HEK293 (cell line): ENCODE results near the gene CCR9.

Source experiments
- HOXA7 ChIP-seq: sonication (generic); formaldehyde crosslinking; IDR thresholded peaks from 2 replicates; pipeline ENCODE4 v1.8.1; 2022; ENCODE audit warnings: missing genetic modification reagents, borderline replicate concordance
- MZF1 ChIP-seq: fragments of 450-650 bp; formaldehyde crosslinking; IDR thresholded peaks from 2 replicates; pipeline ENCODE4 v1.5.1; 2017; ENCODE audit warnings: missing biosample characterization, missing genetic modification characterization, borderline replicate concordance
- PRDM1 ChIP-seq: fragments of 450-650 bp; formaldehyde crosslinking; IDR thresholded peaks from 2 replicates; pipeline ENCODE4; 2016; ENCODE audit warnings: missing biosample characterization, missing genetic modification characterization
- PRDM10 ChIP-seq: fragments of 450-650 bp; formaldehyde crosslinking; IDR thresholded peaks from 2 replicates; pipeline ENCODE4 v1.5.1; 2016; ENCODE audit warnings: missing biosample characterization, missing genetic modification characterization
- PRDM6 ChIP-seq: fragments of 450-650 bp; formaldehyde crosslinking; IDR thresholded peaks from 2 replicates; pipeline ENCODE4 v1.5.1; 2017; ENCODE audit warnings: missing biosample characterization, missing genetic modification characterization
- SCRT2 ChIP-seq: fragments of 450-650 bp; formaldehyde crosslinking; IDR thresholded peaks from 2 replicates; pipeline ENCODE4 v1.5.1; 2016; ENCODE audit warnings: missing biosample characterization, missing genetic modification characterization
- ZBTB44 ChIP-seq: fragments of 450-650 bp; IDR thresholded peaks from 2 replicates; pipeline ENCODE4 v1.5.1; 2018; ENCODE audit warnings: missing biosample characterization, mild to moderate bottlenecking, missing genetic modification characterization
- ZBTB49 ChIP-seq: fragments of 450-650 bp; formaldehyde crosslinking; IDR thresholded peaks from 2 replicates; pipeline ENCODE4 v1.5.1; 2016; ENCODE audit warnings: missing biosample characterization, missing genetic modification characterization, low read depth
- ZFP3 ChIP-seq: fragments of 450-650 bp; formaldehyde crosslinking; IDR thresholded peaks from 2 replicates; pipeline ENCODE4 v1.5.1; 2016; ENCODE audit warnings: low read depth, missing biosample characterization, missing genetic modification characterization
- ZNF140 ChIP-seq: fragments of 450-650 bp; formaldehyde crosslinking; IDR thresholded peaks from 2 replicates; pipeline ENCODE4 v1.5.1; 2016; ENCODE audit warnings: missing biosample characterization, missing genetic modification characterization
- ZNF148 ChIP-seq: fragments of 450-650 bp; formaldehyde crosslinking; IDR thresholded peaks from 2 replicates; pipeline ENCODE4 v1.5.0; 2017; ENCODE audit warnings: missing biosample characterization, missing genetic modification characterization, borderline replicate concordance
- ZNF169 ChIP-seq: fragments of 450-650 bp; formaldehyde crosslinking; IDR thresholded peaks from 2 replicates; pipeline ENCODE4 v1.5.1; 2016; ENCODE audit warnings: missing biosample characterization, missing genetic modification characterization
- ZNF23 ChIP-seq: fragments of 450-650 bp; formaldehyde crosslinking; IDR thresholded peaks from 2 replicates; pipeline ENCODE4 v1.5.1; 2016; ENCODE audit warnings: missing biosample characterization, missing genetic modification characterization, borderline replicate concordance
- ZNF354C ChIP-seq: fragments of 450-650 bp; formaldehyde crosslinking; IDR thresholded peaks from 2 replicates; pipeline ENCODE4 v1.5.1; 2016; ENCODE audit warnings: missing biosample characterization, missing genetic modification characterization, low read depth, borderline replicate concordance
- ZNF366 ChIP-seq: fragments of 450-650 bp; formaldehyde crosslinking; conservative IDR thresholded peaks from 2 replicates; pipeline ENCODE4 v1.5.1; 2016; ENCODE audit warnings: missing biosample characterization, missing genetic modification characterization
- ZNF518A ChIP-seq: fragments of 450-650 bp; formaldehyde crosslinking; conservative IDR thresholded peaks from 2 replicates; pipeline ENCODE4 v1.5.1; 2016; ENCODE audit warnings: low read depth, missing biosample characterization, missing genetic modification characterization
- ZNF580 ChIP-seq: fragments of 450-650 bp; formaldehyde crosslinking; IDR thresholded peaks from 2 replicates; pipeline ENCODE4 v1.5.1; 2016; ENCODE audit warnings: missing biosample characterization, missing genetic modification characterization
- ZNF658 ChIP-seq: fragments of 450-650 bp; formaldehyde crosslinking; IDR thresholded peaks from 2 replicates; pipeline ENCODE4; 2016; ENCODE audit warnings: missing biosample characterization, missing genetic modification characterization
- ZNF747 ChIP-seq: fragments of 450-650 bp; formaldehyde crosslinking; IDR thresholded peaks from 2 replicates; pipeline ENCODE4 v1.5.1; 2016; ENCODE audit warnings: missing biosample characterization, missing genetic modification characterization
- ZNF843 ChIP-seq: fragments of 450-650 bp; formaldehyde crosslinking; IDR thresholded peaks from 2 replicates; pipeline ENCODE4 v1.5.1; 2016; ENCODE audit warnings: missing biosample characterization, missing genetic modification characterization

Gene CCR9

GRCh38 chr3:45841757-45842491, 44.4 kb upstream of the CCR9 start, which contains the start of gene LZTFL1 (continued):
- TF ChIP-seq ZNF518A (peak; percentile 99), ZNF747 (tag by site-specific recombination) (no peak), PRDM1 (tag by site-specific recombination) (no peak), PRDM10 (tag by site-specific recombination) (peak; percentile 55), ZBTB49 (tag by site-specific recombination) (no peak), ZNF354C (tag by site-specific recombination) (no peak), PRDM6 (tag by site-specific recombination) (no peak), ZNF23 (tag by site-specific recombination) (no peak), ZNF148 (tag by site-specific recombination) (no peak), ZNF658 (no peak), ZFP3 (tag by site-specific recombination) (no peak), HOXA7 (CRISPR knock-in tag) (no peak), ZNF169 (no peak), ZNF140 (tag by site-specific recombination) (no peak), ZBTB44 (tag by site-specific recombination) (no peak), SCRT2 (tag by site-specific recombination) (no peak), ZNF366 (tag by site-specific recombination) (0 out of 2 replicates have a peak, but pooled peaks have one; percentile 13), MZF1 (tag by site-specific recombination) (no peak), ZNF580 (tag by site-specific recombination) (peak; percentile 94), ZNF843 (tag by site-specific recombination) (no peak)
